Germinal center (tissue), 1 donor: ENCODE results near the gene ANKRD31.
A peak's percentile ranks its signal among the peaks of the same experiment; 100 is the strongest.
"Not testable (repeated sequence)": the region's sequence is repeated elsewhere in the genome, so short reads cannot be mapped to it uniquely, and the experiment has no call there.

Experiments used
- DNase-seq: peaks from one replicate; pipeline ENCODE4 v3.0.0; 2012; ENCODE audit warnings: mixed read lengths, low spot score

Gene ANKRD31, protein sequence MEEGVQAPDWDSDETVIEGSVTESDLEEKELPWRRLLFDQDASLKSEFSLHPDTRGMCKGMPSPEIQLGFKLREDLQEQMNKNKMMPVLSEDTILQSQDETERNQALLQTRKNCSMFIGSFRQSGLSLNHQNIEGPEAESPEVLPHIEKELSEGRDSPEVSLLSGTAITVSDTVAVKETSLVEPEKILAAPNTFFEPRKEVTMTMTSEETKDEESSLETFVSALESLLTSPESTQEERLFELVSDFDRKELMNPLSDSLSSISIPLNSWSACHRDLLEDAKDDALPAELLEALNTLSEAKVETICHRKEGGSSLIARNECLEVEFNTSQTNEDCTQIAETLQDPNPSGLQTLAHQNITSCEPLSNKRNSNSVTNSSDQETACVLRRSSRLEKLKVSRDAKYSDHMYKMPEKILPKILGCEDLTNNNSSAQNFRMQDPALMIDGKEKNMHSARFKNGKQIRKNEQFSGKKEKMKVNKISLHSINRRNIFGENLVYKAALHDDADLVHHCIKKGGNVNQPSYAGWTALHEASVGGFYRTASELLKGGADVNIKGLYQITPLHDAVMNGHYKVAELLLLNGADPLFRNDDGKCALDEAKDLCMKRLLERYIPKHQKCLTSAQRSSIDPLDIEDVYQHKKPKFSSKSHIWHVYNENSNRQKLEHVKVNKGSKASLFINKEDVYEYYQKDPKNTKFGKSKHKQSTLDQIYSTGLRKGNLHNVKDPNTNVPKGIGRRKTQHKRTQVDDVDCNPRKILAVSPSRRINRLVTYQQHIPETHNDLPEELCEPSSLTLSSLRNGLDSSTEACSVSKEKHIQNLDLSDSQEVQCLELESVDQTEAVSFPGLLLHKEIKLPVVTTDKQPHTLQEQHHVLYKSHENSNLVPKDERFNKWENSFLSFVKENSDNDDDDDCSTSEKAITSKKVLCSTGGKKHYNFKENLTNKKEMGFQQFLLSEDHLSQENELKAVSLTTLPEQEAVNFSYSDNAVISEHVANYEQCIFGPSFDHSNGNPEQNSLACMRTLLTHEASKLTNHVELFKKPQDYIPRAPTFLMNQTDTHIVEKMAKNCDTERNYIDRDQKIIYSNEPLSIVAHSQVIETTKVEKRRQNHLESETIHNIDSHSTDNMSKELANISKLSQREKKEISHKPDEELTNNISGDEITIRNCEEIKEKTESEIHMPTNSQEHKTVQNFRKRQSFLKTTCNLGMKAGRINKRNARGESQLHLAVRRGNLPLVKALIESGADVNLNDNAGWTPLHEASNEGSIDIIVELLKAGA (N-terminal part only)

DNA sequence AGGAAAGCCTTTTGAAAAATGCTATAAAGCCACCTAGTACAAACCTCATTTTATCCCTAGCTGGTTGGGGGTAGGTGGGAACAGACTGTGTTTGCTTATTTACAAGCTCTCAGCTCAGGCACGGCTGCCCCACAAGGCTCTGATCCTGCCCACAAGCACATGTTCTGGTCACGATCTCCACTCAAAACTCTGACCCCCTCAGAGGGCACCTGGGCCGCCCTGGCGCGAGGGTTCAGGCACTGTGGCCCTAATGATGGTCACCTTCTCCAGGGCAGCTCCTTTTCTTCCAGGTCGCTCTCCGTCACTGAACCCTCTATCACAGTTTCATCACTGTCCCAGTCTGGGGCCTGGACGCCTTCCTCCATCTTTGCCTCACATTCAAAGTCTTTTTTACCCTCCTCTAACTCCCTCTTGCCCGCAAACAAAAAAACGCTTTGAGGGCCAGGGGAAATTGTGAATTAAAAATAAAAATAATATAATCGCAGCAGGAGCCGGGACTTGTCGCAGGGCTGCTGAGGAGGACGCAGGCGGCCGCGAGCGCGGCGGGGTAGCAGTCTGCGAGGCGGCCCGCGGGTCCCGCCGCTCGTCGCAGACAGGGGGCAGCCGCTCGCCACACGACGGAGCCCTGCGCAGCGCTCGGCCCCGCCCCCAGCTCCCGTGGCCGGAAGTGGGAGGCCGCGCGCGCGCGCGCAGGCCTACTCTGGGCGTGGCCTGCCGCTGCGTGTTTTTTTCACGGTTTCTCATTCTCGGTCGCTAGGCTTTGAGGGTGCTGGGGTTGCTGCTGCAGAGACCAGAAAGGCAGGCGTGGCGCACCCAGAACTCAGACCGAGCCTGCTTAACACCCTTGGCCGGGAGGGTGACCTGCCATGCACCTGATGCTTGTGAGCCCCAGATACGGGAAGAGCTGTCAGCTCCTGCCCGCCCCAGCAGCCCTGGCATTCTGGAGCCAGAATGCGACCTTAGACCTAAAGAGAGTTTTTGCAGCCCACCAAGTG lies at the start of gene ANKRD31:
TSS of gene ANKRD31 (minus strand) at position 557 of the 995 bp plus-strand sequence. CDS start at position 365, 192 bp downstream.
- DNase-seq, result peak; percentile 94

DNA sequence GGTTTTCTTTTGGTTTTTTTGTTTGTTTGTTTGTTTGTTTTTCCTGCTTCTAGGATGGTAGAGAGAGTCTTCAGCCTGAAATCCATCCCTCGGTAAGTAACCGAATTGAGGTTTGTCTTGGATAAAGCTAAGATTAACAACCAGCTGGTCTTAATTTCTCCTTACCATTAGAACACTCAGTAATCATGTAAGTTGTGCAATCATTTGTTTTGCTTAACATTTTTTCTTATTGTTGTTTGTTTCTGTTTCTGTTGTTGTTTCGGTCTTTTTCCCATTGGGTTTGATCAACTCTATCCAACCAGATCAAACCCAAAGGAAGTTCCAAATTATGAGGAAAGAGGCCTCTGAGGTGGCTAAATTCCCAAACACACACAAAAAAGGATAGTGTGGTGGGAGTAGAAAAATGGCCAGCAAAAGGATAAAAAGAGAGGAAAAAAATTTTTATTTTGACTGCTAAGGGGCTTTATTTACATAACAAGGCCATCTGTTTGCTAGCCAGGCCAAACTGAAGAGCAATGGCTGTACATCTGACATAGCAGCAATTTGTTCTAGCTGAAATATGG lies 49.6 kb upstream of the ANKRD31 start:
- no peak for DNase-seq

DNA sequence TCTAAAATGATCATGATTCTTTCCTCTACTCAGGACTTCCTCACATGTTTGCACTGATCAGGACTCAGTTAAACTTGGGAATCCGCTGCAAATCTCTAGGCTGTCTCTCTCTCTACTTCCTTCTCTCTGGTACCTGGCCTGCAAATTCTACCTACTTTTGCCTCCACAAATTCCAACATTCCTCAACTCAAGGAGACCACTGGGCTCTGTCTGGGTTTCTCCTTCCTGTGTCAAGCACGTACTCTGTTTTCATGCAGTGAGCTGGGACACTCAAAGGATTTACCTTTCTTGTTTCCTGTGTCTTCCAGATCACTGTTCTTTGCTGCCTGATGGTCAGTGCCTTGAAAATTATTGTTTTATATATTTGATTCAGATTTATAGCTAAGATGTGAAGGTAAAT lies 45.9 kb upstream of the ANKRD31 start:
- no peak for DNase-seq

DNA sequence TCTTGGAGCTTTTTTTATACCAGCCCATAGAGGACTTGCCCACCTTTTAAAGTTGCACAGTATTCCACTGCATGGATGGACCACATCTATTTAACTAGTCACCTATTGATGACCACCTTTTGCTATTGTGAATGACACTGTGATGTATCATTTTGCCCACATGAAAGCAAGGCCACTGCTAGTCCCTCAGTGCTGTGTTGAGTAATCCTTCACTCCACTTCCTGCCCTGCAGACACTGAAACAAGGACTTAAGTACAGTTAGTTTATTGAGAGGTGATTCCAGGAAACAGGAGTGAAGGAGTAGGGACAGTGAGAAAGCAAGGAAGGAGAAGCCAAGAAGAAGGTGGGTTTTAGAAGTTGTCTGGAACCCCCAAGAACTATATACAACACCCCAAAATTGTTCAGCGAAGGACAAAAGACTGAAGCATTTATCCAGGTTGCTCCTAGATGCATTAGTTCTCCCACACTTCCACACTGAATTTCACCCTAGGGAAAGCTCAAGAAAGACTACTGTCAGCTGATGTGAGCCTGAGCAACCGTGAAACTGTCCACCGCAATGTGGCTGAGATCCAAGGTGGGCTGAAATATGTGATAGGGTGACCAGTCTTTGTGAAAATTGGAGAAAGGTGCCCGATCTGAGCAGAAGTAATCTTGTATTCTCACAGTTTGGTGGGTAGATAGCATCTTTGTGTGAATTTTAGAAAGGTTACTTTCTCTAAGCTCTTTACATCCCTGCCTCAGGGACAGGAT lies 45.2 kb upstream of the ANKRD31 start:
- DNase-seq, result no peak

DNA sequence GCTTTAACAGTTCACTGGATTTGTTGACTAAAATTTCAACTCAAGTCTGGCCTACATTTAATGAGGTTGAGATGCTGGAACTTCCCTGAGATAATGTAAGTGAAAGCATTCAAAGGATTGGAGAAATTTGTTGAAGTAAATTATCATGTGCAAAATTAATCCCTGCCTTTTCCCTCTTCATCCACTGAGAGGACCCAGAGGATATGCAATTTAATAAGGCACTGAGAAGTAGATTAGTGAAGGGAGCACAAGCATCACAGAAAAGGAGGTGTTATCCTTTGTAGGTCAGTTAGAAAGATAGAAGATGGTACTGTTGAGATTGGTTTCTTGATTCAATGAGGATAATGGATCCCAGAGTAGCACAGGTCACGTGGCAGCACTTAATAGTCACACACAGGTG lies 42.6 kb upstream of the ANKRD31 start:
- no peak for DNase-seq

DNA sequence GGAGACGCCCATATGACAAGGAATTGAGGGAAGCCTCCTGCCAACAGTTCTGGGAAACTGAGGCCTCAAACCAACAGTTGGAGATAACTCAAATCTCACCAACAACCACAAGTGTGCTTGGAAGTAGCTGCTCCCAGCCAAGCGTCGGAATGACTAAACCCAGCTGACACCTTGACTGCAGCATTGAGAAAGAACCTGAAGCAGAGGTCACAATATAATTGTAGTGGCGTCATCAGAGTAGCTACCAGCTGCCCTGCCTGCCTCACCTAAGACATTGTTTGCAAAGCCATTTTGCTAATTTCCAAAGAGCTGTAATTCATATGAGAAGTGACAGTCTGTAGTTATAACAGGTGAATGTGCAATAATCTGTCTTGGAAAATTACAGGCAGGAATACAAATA lies 40.8 kb upstream of the ANKRD31 start:
- no peak for DNase-seq

DNA sequence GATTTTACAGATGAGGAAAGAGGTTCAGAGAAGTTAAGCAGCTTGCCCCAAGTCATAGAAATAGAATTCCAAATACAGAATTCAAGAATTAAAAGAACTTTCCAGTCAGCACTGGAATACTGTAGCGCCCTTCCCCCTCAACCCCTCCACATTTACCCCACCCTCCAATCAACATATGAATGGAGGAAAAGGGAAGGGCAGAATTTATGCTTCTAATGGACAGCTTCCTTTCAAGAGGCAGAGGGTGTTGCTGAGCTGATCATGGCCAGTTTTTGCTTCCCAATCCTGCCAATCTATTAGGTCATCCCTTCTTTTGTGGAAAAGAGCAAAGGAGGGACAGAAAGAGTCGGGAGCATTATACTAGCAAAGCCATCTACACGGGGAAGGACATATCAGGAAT lies 39.1 kb upstream of the ANKRD31 start:
- no peak for DNase-seq

DNA sequence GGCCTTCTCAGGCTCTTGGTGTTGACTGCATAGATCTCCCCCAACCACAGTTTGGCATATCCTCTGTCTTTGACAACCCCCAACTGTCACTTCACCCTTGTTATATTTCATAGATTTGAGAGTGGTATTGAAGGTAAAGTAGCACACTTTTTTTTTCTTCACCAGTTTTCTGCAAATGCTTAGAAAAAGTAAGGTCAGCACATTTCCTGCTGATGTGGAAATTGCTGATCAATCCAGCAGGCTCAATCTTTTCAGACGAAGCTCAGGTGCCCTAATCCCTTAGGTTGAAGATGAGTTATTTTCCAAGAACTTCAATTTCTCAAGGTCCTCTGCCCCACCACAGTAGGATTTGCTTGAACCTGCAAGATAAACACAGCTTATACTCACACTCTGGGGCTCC lies 38.5 kb upstream of the ANKRD31 start:
- DNase-seq, result no peak

DNA sequence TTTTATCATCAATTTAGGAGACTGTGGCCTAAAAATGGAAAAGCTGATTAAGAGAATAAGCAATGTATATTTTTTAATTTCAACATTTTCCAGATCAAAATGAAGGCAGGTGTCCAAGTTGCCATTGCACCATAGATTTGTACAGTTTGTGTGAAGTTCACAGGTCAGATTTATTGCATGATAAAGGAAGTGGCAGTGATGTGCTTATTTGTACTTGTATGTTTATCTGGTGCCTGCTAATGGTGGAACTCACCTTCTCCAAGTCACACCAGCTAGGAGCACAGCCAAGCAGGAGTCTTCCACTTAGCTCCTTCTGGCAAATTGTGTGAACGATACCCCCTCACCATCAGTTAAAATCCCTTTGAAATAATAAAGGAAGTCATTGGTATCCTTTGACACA lies 37.8 kb upstream of the ANKRD31 start:
- DNase-seq, result no peak

DNA sequence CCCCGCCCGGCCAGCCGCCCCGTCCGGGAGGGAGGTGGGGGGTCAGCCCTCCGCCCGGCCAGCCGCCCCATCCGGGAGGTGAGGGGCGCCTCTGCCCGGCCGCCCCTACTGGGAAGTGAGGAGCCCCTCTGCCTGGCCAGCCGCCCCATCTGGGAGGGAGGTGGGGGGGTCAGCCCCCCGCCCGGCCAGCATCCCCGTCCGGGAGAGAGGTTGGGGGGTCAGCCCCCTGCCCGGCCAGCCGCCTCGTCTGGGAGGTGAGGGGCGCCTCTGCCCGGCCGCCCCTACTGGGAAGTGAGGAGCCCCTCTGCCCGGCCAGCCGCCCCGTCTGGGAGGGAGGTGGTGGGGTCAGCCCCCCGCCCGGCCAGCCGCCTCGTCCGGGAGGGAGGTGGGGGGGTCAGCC lies 33.9 kb upstream of the ANKRD31 start:
- not testable (repeated sequence) for DNase-seq

DNA sequence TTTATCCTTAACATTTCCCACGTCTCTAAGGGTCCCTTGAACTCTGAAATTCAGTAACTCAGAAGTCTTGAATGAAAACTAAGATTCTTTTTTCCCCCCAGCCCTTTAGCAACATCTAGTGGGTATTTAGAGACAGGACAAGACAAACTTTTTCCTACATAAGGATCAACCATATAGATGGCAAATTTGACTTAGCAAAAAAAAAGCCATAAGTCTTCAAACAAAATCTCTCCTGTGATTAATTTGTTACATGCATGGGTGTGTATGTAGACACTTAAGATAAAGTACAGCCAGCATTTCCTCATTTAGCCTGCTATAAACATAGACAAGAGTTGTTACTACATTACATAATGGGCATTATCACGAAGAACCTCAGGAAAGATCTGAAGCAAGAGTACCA lies 29.1 kb upstream of the ANKRD31 start:
- no peak for DNase-seq

DNA sequence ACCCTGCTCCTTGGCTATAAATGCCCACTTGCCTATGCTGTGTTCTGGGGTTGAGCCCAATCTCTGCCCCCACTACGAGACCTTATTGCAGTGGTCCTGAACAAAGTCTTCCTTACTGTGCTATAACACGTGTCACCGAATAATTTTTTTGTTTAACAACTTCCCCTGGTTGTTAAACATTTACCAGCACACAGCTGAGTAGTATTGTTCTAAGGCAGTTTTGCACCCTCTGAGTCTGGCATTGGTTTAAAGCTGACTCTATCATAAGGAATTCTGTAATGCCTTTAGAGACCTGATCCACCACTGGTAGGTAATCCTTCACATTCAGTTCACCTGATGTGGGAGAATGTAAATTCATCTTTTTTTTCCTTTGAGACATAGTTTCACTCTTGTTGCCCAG lies 25.6 kb upstream of the ANKRD31 start:
- no peak for DNase-seq

DNA sequence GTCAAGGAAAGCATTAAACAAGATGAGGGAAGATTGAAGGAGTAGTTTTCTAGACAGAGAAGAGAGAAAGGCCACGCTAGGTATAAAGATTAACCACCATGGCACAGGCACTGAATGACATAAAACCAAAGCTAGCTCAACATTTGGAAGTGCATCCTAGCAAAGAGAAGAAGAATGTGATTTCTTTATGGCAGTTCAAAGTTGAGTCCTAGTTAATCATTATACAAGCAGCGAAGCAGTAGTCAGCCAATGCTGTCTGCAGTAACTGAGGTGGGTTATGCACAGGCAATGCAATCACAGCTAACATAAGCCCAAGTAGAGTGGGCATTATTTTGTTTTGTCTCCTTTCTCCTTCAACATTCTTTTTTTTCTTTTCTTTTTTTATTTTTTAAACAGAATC lies 24.0 kb upstream of the ANKRD31 start:
- no peak for DNase-seq

DNA sequence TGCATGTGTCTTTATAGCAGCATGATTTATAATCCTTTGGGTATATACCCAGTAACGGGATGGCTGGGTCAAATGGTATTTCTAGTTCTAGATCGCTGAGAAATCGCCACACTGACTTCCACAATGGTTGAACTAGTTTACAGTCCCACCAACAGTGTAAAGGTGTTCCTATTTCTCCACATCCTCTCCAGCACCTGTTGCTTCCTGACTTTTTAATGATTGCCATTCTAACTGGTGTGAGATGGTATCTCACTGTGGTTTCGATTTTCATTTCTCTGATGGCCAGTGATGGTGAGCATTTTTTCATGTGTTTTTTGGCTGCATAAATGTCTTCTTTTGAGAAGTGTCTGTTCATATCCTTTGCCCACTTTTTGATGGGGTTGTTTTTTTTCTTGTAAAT lies 13.8 kb upstream of the ANKRD31 start:
- not testable (repeated sequence) for DNase-seq

DNA sequence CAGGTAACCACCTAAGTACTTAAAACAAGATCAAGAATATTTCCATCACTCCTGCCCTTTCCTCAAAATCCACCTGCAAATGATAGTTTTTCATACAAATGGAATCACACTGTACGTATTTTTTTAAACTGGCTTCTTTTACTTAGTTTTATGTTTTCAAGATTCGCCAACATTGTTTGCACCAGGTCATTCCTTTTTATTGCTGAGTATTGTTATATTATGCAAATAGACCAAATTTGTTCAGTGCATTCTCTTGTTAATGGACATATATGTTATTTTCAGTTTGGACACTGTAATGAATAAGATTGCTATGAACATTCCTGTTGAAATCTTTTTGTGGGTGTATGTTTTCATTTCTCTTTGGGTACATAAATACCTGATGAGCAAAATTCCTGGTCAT lies 8.3 kb upstream of the ANKRD31 start:
- no peak for DNase-seq

DNA sequence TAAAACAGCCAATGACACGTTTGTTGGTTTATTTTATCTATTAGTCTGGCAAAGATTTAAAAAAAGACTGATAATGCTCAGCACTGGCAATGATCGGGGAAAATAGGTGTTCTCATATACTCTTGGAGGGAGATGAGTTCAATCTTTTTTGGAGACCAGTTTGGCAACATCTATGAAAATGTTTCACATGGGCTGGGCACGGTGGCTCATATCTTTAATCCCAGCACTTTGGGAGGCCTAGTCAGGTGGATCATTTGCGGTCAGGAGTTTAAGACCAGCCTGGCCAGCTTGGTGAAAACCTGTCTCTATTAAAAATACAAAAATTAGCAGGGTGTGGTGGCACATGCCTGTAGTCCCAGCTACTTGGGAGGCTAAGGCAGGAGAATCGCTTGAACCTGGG lies 6.8 kb upstream of the ANKRD31 start:
- no peak for DNase-seq

DNA sequence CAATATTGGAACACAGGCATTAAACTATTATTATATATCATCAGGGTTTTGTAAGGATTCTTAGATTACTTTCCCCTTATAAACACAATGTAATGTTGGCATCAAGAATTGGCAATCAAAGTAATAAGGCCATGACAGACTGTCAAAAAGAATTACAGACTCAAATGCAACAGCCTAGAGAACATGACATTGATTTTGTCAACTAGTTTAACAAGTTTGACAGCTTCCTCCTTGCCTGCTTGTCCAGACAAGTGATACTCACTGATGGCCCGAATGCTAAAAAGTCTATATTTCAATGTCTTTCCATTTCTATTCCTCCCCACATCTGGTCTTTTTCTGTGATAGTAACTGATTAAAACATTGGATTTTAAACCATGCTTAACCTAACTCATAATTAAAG lies 6.4 kb upstream of the ANKRD31 start:
- DNase-seq, result no peak

DNA sequence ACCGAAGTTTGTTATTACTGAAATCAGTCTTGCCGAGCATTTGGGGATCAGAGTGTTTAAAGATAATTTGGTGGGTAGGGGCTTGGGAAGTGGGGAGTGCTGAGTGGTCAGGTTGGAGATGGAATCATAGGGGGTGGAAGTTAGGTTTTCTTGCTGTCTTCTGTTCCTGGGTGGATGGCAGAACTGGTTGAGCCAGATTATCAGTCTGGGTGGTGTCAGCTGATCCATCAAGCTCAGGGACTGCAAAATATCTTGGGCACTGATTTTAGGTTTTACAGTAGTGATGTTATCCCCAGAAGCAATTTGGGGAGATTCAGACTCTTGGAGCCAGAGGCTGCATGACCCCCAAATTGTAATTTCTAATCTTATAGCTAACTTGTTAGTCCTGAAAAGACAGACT lies 5.4 kb upstream of the ANKRD31 start:
- DNase-seq, result no peak

DNA sequence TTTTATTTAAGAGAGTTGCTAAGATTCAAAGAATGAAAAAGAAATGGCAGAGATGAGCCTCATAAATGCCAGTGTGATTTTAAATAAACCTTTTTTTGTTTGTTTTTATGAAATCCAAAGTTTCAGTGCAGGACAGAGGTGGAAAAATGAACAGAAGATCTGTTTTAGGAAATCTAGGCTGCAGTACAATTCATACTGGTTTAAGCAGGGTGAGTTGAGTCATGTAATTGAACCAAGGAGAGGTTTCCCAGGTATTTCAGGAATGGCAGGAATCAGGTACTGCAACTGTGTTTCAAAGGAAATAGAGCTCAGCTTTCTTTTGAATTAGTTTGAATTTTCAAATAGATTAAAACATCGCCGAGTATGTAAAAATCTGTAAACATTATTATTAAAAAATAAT lies 3.0 kb upstream of the ANKRD31 start:
- no peak for DNase-seq

DNA sequence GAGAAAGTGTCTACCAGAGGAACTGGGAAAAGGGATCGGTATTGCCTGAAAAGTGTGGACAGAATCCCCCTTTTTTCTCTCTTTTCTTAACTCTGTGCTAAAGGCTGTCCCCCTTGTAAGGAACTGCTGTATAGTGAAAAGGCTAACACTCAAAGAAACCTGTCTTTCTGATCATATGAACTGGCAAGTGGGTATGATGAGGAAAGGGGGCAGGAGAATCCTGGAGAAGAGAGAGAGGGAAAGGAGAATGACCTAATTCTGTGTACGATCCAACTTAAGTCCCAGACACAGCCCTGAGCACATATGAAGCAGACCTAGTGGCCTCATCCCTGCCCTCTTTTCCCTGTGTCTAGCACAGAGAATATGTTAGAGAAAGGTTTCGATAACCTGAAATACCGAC lies 967 bp downstream of the ANKRD31 start:
- no peak for DNase-seq
